HG03097 (cell line): ENCODE measurements around the gene PVRIG.
"Not testable (repeated sequence)": the region's sequence is repeated elsewhere in the genome, so short reads cannot be mapped to it uniquely, and the experiment has no call there.

Source experiments
- ATAC-seq: cut with Tn5 transposase; IDR thresholded peaks from one replicate; pipeline ENCODE4 v1.9.1; 2021; ENCODE audit not compliant: unreplicated experiment, low FRiP score

PVRIG gene

GRCh38 chr7:100223376-100223927, 3.7 kb downstream of the PVRIG start:
- not testable (repeated sequence) for ATAC-seq

- not testable (repeated sequence) for ATAC-seq
Measured at GRCh38 chr7:100224891-100225290, 5.1 kb downstream of the PVRIG start.

GRCh38 chr7:100234660-100235317, 15.0 kb downstream of the PVRIG start:
- not testable (repeated sequence) for ATAC-seq

- ATAC-seq = not testable (repeated sequence)
Measured at GRCh38 chr7:100239975-100240374, 20.2 kb downstream of the PVRIG start.

- not testable (repeated sequence) for ATAC-seq
Measured at GRCh38 chr7:100243385-100243784, 23.6 kb downstream of the PVRIG start.

- not testable (repeated sequence) for ATAC-seq
Measured at GRCh38 chr7:100244988-100245605, 25.3 kb downstream of the PVRIG start.

- ATAC-seq = not testable (repeated sequence)
Measured at GRCh38 chr7:100246121-100246864, 26.5 kb downstream of the PVRIG start.

GRCh38 chr7:100246865-100247137, 27.1 kb downstream of the PVRIG start:
- ATAC-seq = not testable (repeated sequence)

- ATAC-seq = no peak
Measured at GRCh38 chr7:100247152-100247757, 27.5 kb downstream of the PVRIG start.

- ATAC-seq = no peak
Measured at GRCh38 chr7:100248483-100248882, 28.7 kb downstream of the PVRIG start.

GRCh38 chr7:100257017-100257416, 37.3 kb downstream of the PVRIG start:
- ATAC-seq = no peak

- not testable (repeated sequence) for ATAC-seq
Measured at GRCh38 chr7:100259984-100260383, 40.2 kb downstream of the PVRIG start.

- ATAC-seq = not testable (repeated sequence)
Measured at GRCh38 chr7:100262896-100263295, 43.1 kb downstream of the PVRIG start.

GRCh38 chr7:100264223-100264622, 44.5 kb downstream of the PVRIG start:
- not testable (repeated sequence) for ATAC-seq

- ATAC-seq = not testable (repeated sequence)
Measured at GRCh38 chr7:100264669-100265165, 45.0 kb downstream of the PVRIG start.

- not testable (repeated sequence) for ATAC-seq
Measured at GRCh38 chr7:100265851-100266250, 46.1 kb downstream of the PVRIG start.

- no peak for ATAC-seq
Measured at GRCh38 chr7:100266576-100267354, 47.0 kb downstream of the PVRIG start.

- no peak for ATAC-seq
Measured at GRCh38 chr7:100267648-100268047, 47.9 kb downstream of the PVRIG start.

- not testable (repeated sequence) for ATAC-seq
Measured at GRCh38 chr7:100268882-100269281, 49.1 kb downstream of the PVRIG start.
